Lower leg skin (tissue), 3 donors: Measurements from ENCODE around the gene BRD3.

Source experiments
- CTCF ChIP-seq, 3 donors: fragments of 450-650 bp; IDR thresholded peaks; one replicate each; pipeline ENCODE4 v1.5.1; 2016; ENCODE audit warnings: antibody characterized with exemption in 3 of 3, mild to moderate bottlenecking in 3 of 3, moderate library complexity in 2 of 3
- POLR2A ChIP-seq, 2 donors: fragments of 450-650 bp; IDR thresholded peaks; one replicate each; pipeline ENCODE4 v1.6.1; 2016 to 2017; ENCODE audit warnings: antibody characterized with exemption in 2 of 2, mild to moderate bottlenecking in 1 of 2, moderate library complexity in 1 of 2

GRCh38 chr9:134054891-134055811 is 12.7 kb downstream of the BRD3 start:
- TF ChIP-seq CTCF (IDR thresholded peaks at IDR 0.05) (no peak), POLR2A (IDR thresholded peaks at IDR 0.05) (no peak)
